GM19467 (cell line): ENCODE measurements around the gene ARFRP1.
A peak's percentile ranks its signal among the peaks of the same experiment; 100 is the strongest.

Experiments
- ATAC-seq: cut with Tn5 transposase; IDR thresholded peaks from one replicate; pipeline ENCODE4 v1.9.1; 2021; ENCODE audit warnings: mild to moderate bottlenecking, moderate library complexity; ENCODE audit not compliant: unreplicated experiment

The ARFRP1 gene

GRCh38 chr20:63707558-63708300 lies at the start of gene ARFRP1, which contains the start of gene ZGPAT:
Gene ARFRP1, minus strand, starts transcription at chr20:63707976. Its CDS starts 885 bp downstream, at chr20:63707091.
Gene ZGPAT, plus strand, starts transcription at chr20:63708039. Its CDS starts 542 bp downstream, at chr20:63708581.
- peak; percentile 61 for ATAC-seq

DNA sequence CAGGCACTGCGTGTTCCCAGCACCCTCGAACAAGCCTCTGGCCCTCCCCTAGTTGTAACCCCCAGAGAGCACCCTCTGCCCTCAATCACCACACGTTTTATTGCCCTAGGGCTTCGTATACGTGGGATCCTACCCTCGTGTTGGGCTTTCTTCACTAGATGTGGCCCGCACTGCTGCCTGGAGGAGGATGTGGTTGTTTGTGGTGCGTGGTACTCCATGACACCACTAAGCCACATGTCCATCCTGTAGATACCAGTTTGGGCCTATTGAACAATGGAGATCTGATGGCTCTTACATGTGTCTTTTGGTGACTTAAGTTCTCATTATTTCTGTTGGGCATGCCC lies 48.8 kb upstream of the ARFRP1 start:
- ATAC-seq = no peak

GRCh38 chr20:63755933-63756647 lies 48.3 kb upstream of the ARFRP1 start:
- ATAC-seq = no peak

GRCh38 chr20:63754008-63754407 lies 46.2 kb upstream of the ARFRP1 start:
- no peak for ATAC-seq

- no peak for ATAC-seq
These were observed 45.6 kb upstream of the ARFRP1 start for GRCh38 chr20:63753381-63753780.

DNA sequence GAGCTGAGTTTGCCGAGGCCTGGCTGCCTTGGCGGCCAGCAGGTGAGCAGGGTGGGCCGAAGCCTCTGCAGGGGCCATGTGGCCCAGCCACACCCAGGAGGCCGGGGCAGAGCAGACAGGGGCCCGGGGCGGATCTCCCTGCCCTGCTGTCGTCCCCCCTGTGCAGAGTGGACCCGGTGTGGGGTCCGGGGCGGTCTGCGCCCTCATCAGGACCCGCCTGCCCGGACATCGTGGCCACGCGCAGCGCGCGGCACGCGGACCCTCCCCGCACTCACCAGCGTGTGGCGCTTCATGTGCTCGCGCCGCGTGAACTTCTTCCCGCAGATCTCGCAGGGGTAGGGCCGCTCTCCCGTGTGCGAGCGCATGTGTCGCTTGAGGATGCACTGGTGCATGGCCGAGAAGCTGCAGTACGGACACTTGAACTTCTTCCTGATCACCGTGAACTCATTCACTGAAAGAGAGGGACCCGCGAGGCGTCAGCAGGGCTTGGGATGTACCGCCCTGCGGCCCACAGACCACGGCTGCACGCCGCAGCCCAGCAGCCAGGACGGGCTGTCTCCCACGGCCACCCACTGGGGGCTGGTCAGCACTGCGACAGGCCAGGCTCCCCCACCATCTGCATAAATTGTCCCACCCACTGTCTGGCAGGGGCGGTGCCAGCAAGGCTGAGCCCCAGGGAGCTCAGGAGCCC lies 44.8 kb upstream of the ARFRP1 start:
- ATAC-seq = no peak

GRCh38 chr20:63751471-63752271 lies 43.9 kb upstream of the ARFRP1 start:
- no peak for ATAC-seq

- no peak for ATAC-seq
These were observed 43.2 kb upstream of the ARFRP1 start for GRCh38 chr20:63750807-63751470.

- ATAC-seq = no peak
These were observed 42.1 kb upstream of the ARFRP1 start for GRCh38 chr20:63749597-63750508.

- ATAC-seq = no peak
These were observed 41.1 kb upstream of the ARFRP1 start for GRCh38 chr20:63748934-63749270.

GRCh38 chr20:63748070-63748933 lies 40.5 kb upstream of the ARFRP1 start:
- ATAC-seq = no peak

DNA sequence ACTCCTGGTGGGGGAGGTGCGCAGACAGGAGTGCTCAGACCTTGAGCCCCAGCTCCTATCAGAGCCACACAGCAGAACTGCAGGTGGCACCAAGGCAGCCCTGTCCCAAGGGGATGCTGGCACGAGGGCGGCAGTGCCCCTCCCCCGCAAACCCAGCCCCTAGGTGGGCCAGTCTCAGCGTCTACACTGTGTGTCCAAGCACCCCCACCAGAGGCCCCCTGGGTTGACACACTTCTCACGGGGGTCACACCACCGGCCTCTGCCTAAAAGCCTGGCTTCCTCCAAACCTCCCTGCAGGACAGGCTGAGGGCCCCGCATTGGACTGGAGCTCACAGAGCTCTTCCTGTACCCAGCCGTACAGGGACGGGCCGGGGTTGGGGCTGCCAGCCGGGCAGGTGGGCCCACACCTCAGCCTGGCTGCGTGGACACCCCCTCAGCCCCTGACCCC lies 39.9 kb upstream of the ARFRP1 start:
- no peak for ATAC-seq

DNA sequence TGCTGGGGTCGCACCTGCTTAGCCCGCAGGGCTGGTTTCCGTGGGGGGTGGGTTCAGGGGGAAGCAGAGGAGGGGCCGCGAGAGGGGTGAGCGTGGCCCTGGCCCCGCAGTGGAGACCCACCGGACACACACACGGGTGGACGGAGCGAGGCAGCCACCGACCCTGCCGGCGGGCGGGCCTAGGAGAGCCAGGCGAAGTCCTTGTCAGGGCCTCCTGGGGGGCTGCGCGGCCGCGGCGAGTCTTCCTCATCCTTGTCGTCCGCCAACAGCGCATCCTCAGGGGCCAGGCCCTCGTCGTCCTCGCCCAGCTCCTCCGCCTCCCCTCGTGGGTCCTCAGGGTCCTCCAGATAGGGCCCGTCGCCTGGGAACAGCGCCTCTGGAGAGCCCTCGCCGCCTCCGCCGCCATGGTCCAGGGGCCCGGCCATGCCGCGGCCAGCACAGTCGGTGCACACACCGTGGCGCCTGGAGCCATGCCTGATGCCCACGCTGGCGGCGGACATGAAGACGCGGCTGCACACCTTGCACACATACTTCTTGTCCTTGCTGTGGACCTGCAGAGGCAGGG lies 39.1 kb upstream of the ARFRP1 start:
- no peak for ATAC-seq

DNA sequence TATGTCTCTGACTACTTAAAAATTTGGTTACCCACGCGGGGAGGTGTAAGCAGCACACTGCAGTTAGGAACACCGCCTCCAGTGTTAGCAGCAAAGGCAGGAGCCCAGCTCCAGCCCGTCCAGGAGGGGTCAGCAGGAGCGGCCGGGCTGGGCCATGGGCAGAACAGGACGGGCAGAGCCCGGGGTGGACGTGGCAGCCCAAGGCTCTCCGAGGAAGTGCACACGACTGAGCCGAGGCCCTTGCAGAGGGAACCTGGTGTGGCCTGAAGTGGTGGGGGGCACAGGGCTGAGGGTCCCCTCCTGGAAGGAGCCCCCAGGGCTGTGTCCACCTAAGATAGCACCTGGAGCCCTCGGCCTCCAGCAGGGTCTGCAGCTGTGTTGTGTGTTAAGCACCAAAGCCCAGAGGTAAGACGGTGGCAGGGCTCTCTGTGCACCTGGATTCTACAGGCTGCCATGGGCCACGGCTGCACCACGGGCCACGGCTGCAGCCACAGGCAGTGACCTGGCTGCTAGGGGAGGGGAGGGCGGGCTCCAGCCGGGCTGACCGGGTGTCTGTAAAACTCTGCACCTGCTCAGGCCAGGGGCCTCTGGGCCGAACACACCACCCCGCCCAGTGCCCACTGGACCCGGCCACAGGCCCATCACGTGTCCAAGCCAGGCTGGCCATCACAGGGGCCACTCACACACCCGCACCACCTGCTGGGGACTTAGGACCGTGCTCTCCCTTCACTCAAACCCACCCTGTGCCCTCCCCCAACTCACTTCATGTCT lies 38.4 kb upstream of the ARFRP1 start:
- ATAC-seq = no peak

- no peak for ATAC-seq
These were observed 37.6 kb upstream of the ARFRP1 start for GRCh38 chr20:63745424-63745805.

- no peak for ATAC-seq
These were observed 37.0 kb upstream of the ARFRP1 start for GRCh38 chr20:63744574-63745423.

DNA sequence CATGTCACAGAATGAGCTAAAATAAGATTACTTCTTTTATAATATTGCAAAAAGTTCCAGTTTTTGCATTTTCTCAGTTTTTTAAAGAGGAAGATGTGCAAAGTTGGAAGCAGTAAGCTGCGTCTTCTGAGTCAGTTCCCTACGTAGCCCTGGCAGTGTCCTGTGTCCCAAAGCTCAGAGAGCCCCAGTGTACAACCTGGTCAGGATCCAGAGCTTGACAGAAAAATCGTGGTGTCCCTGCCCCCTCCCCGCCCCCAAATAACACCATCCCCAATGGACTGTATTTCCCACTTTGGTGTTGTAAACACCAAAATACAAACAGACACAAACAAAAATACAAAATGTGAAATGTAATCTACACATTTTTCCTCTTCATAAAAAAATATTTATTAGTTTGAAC lies 36.4 kb upstream of the ARFRP1 start:
- no peak for ATAC-seq
